Left ventricle myocardium inferior (tissue), 1 donor: ENCODE data around the gene NUDT22. TPM values are rescaled to one million over a fixed set of nuclear protein-coding genes. Genes with fewer than 3 reads are reported as not detected.

Experiments
- DNase-seq: peaks from one replicate; pipeline ENCODE4 v3.0.0-alpha.2; 2020
- H3K27ac ChIP-seq: fragments of 200-600 bp; replicated peaks from 2 replicates; pipeline ENCODE4 v1.8.0; 2021
- H3K27me3 ChIP-seq: fragments of 200-600 bp; 2 replicates; pipeline ENCODE4 v1.8.0; 2021; ENCODE audit warnings: low read depth
- H3K36me3 ChIP-seq: fragments of 200-600 bp; 2 replicates; pipeline ENCODE4 v1.8.0; 2021
- H3K4me1 ChIP-seq: fragments of 200-600 bp; 2 replicates; pipeline ENCODE4 v1.8.0; 2021
- H3K4me3 ChIP-seq: fragments of 200-600 bp; 2 replicates; pipeline ENCODE4 v1.8.0; 2021; ENCODE audit warnings: mild to moderate bottlenecking, moderate library complexity
- H3K9me3 ChIP-seq: fragments of 200-600 bp; replicated peaks from 2 replicates; pipeline ENCODE4 v1.8.0; 2021
- CTCF ChIP-seq: fragments of 200-600 bp; IDR thresholded peaks from 2 replicates; pipeline ENCODE4 v1.8.0; 2021; ENCODE audit warnings: antibody characterized with exemption, mild to moderate bottlenecking, borderline replicate concordance
- intact Hi-C: fragments of 100-400 bp; cut with micrococcal nuclease; formaldehyde crosslinking; loops from one replicate; pipeline ENCODE4 v1.11.0; 2022
- total RNA-seq: library from RNA; stranded (reverse); fragmentation: NEBNext Ultra II Directional; extraction: Animal tissue kit (Norgen Biotek cat#: 25700); gene quantifications from one replicate; pipeline ENCODE4 v1.2.1, GENCODE V29; 2021
- donor health status: DM: no; HTN: yes; CAD: no; lungs with severe emphysema.

NUDT22 gene
- total RNA-seq, 1 donor from 2014 or later = 65.2 TPM

DNA sequence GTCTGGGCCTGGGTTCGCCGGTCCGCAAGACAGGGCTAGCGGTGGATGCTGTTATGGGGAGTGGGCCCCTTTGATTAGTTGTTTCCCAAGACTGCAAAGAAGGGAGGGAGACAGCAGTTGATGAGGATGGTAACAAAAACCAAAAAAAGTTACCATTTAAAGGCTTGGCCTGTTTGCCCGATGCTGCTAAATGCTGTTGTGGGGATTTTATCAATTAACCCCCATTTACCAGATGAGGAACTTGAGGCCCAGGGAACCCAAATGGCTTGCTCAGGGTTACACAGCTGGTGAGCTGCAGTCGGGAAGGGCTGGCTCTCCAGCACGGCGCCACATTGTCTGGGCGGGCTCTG is 3.4 kb upstream of the NUDT22 start:
- no peak for DNase-seq
- H3K36me3 ChIP-seq = peaks cover 6% of the 10 kb centered on the region
- intact Hi-C loops = no loop called here
- H3K27ac ChIP-seq = no peak overlapping the region
- H3K4me3 ChIP-seq = no peak overlapping the region
- TF ChIP-seq CTCF = no peak
- H3K9me3 ChIP-seq = no peaks in the 10 kb centered on the region
- no peaks in the 10 kb centered on the region for H3K27me3 ChIP-seq
- peaks cover 37% of the 10 kb centered on the region for H3K4me1 ChIP-seq

- Histone ChIP-seq H3K36me3 (peaks cover 6% of the 10 kb centered on the region), H3K9me3 (no peaks in the 10 kb centered on the region), H3K4me1 (peaks cover 42% of the 10 kb centered on the region), H3K4me3 (no peak overlapping the region), H3K27ac (peak overlapping the region; percentile 30), H3K27me3 (no peaks in the 10 kb centered on the region)
- intact Hi-C loops = no loop called here
- TF ChIP-seq CTCF = no peak
- DNase-seq = no peak
These were observed 2.9 kb upstream of the NUDT22 start for GRCh38 chr11:64223001-64223651.

DNA sequence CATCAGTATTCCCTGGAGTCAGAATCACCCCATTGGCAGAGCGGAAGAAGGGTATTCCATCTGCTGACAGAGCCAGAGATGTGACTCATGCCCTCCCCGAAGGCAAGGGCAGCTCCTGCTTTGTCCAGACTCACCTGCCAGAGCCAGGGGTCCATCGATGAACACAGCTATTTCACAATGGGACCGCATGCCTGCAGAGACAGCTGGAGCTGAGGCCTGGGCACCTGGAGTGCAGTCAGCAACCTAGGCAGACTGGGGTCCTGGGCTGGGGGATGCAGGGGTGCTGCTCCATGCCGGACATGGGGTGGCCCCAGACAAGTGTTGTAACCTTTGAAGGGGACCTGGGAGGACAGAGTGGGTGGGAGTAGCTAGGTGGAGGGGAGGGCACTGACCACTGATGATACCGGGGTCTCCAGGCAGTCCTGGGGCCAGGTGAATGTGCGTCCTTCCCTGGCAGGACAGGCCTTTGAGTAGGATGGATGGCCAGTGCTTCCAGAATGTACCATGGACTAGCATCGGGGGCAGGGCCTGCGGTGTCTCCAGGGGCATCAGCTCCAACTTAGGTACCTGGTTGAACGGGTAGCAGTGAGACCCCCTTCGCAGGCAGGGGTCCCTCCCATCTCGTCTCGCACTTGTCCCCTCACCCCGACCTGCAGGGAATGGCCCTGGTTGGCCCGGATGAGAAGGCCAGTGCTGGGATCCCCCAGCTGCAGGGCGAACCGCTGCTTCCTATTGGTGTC is 1.8 kb upstream of the NUDT22 start:
- Histone ChIP-seq H3K27me3 (no peaks in the 10 kb centered on the region), H3K27ac (peak overlapping the region; percentile 98), H3K4me3 (peak overlapping the region; percentile 95), H3K36me3 (peaks cover 6% of the 10 kb centered on the region), H3K4me1 (peaks cover 52% of the 10 kb centered on the region), H3K9me3 (no peaks in the 10 kb centered on the region)
- no peak for DNase-seq
- no peak for TF ChIP-seq CTCF
- intact Hi-C loops = no loop called here

DNA sequence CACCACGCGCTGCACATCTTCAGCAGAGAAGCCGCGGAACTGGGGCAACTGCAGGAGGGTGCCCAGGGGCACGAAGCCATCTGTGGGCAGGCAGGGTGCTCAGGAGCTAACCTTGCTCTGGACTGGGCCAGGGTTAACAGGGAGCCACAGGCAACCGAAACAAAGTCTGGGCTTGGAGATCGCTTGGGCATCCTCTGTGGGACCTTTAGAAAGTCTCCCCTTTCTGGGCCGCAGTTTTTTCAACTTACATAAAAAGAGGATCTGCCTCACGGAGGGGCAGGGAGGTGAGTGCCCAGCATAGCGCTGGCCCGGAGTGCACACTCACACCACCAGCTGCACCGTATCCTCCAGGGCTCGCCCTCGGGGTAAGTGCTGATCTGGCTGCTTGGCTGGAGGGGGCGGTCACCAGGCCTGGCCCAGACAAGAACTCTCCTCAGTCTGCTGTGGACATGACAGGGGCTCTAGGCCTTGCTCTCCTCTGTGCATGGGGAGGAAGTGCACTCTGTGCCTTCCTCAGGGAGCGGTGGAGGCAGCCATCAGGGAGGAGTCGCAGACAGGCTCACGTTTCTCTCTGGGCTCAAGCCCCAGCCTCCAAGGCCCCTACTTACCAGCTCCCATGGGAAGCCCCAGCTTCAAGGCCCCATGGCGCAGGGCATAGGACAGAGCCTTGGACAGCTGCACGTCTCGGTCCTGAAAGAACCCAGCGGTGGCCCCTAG is 1.0 kb upstream of the NUDT22 start:
- Histone ChIP-seq H3K4me3 (peak overlapping the region; percentile 95), H3K27ac (peak overlapping the region; percentile 98), H3K9me3 (no peaks in the 10 kb centered on the region), H3K27me3 (no peaks in the 10 kb centered on the region), H3K4me1 (peaks cover 60% of the 10 kb centered on the region), H3K36me3 (peaks cover 6% of the 10 kb centered on the region)
- TF ChIP-seq CTCF = no peak
- intact Hi-C loops = no loop called here
- no peak for DNase-seq

- peaks cover 75% of the 10 kb centered on the region for H3K4me1 ChIP-seq
- H3K27ac ChIP-seq = peak overlapping the region; percentile 98
- H3K4me3 ChIP-seq = peak overlapping the region; percentile 95
- DNase-seq = peak; percentile 60
- TF ChIP-seq CTCF = no peak
- peaks cover 6% of the 10 kb centered on the region for H3K36me3 ChIP-seq
- H3K9me3 ChIP-seq = no peaks in the 10 kb centered on the region
- intact Hi-C loops = no loop called here
- no peaks in the 10 kb centered on the region for H3K27me3 ChIP-seq
These were observed 505 bp downstream of the NUDT22 start for GRCh38 chr11:64226507-64227051.
